DMS153 (cell line): ENCODE results near the gene FOXJ3.

Source experiments
- DNase-seq: peaks from one replicate; lab custom pipeline; 2025; lab: John Stamatoyannopoulos, UW

FOXJ3 gene

GRCh38 chr1:42167611-42168390 is 167.2 kb downstream of the FOXJ3 start:
- DNase-seq, result no peak

- DNase-seq, result peak; percentile 98
Observed at GRCh38 chr1:42165511-42166210, 169.4 kb downstream of the FOXJ3 start.

- DNase-seq, result no peak
Observed at GRCh38 chr1:42164551-42165420, 170.2 kb downstream of the FOXJ3 start, which contains the start of gene GUCA2A. Gene GUCA2A, minus strand, starts transcription at chr1:42164745. Its CDS starts 33 bp downstream, at chr1:42164712.

DNA sequence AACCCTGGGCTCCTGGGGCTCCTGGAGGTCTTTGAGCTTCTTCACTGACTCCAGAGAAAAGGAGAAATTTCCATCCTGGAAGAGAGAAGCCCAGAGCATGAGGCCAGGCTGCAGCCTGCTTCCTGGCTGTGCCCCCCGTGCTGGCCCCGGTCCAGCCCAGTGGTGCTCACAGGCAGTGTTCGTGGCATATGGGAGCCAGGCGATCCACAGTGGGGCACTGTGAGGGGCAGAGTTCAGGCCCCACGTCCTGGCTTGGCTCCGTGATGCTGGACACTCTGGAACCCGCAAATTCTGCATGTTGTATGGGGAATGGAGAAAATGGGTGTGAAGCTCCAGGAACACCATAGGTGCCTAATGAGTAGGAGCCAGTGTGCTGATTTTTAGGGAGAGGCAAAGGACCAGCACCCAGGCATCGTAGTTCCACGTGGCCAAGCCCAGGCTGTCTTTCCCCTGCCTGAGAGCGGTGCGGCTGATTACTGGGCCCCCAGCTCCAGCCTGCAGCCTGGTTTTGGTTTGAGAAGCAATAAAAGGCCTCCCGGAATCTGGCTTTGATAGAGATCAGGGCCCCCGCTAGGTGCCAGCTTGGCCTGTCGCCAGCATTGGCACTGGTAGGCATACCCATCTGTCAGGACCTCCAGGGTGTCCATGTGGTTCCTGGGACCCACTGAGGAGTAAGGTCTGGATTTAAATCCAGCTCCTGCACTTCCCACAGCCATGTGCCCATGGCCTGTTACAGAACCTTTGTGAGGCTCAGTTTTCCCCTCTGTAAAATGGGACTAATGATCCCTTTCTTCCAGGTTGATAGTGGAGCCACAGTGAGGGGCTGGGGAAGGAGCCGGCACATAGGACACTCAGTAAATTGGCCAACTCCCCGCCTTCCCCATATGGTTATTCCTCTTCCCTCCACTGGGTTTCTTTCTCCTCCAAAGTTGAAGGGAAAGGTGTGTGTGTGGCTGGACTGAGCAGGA is 171.2 kb downstream of the FOXJ3 start:
- no peak for DNase-seq

DNA sequence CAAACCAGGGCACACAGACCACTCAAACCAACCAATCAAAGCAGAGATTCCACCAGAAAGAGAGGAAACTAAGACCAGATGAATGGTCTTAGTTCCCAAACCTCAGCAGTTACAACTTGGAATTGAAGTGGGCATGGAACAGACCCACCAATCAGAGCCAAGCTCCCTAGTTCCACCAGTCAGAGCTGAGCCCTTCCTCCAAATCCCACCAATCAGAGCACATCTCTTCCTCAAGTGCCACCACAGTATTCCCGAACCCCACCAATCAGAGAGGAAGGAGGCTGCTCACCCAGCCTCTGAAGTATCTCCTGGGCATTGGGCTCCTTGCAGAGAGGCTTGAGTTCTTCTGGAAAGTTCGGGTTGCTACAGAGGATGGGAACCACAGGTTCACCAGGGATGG is 171.9 kb downstream of the FOXJ3 start:
- no peak for DNase-seq

- no peak for DNase-seq
Observed at GRCh38 chr1:42162181-42162580, 172.9 kb downstream of the FOXJ3 start.

DNA sequence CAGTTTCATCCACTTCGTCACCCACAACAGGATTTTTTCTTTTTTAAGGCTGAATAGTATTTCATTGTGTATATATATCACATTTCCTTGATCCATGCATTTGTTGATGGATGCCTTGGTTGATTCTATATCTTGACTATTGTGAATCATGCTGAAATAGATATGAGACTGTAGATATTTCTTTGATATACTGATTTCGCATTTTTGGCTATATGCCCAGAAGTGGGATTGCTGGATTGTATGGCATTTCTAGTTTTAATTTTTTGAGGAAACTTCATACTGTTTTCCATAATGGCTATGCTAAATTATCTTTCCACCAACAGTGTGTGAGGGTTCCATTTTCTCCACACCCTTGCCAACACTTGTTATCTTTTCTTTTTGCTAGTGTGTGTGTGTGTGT is 176.8 kb downstream of the FOXJ3 start:
- no peak for DNase-seq

DNA sequence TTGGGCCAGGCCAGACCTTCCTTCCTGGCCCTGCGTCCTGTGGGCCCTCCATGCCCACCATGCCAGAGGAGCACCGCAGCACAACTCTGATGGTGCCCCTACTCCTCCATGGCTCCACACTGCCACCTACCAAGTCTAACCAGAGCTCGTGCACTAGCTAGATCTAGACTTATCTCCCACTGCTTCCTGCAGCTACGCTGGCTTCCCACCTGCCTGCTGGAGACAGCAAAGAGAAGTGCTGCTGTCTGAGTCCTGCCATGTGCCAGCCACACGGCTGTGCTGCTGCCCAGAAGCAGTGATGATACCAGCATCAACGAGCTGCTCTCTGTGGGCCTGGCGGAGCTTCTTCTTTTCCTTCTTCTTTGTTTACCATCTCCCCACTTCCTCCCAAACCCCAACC is 177.4 kb downstream of the FOXJ3 start:
- peak; percentile 63 for DNase-seq

DNA sequence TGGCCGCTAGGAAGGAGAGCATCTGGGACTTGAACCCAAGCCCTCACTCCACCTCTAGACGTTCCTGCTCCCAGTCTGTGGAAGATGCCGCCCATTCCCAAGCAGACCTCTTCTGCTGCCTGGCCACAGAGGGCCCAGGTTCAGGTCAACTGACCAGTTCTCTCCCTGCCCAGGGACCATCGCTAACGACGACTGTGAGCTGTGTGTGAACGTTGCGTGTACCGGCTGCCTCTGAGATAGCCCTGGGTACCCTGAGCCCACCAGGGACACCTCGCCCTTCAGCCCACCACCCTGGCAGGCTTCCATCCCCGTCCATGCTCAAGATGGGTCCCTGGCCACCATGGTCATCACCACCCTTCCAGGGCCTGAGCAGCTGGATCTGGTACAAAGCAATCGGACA is 179.7 kb downstream of the FOXJ3 start:
- DNase-seq, result no peak

DNA sequence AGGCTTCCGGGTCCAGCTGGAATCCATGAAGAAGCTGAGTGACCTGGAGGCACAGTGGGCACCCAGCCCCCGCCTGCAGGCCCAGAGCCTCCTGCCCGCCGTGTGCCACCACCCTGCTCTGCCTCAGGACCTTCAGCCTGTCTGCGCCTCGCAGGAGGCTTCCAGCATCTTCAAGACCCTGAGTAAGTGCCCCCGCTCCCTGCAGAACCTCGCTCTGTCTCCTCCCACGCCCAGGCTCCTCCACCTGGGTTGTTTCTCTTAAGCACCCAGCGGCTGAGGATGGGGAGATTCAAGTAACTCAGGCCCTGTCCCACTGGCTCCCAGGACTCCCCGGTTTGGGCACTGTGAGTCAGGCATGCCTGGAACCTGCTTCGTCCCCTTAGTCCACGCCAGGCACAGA is 180.3 kb downstream of the FOXJ3 start:
- no peak for DNase-seq

GRCh38 chr1:42153624-42154023 is 181.4 kb downstream of the FOXJ3 start:
- DNase-seq, result no peak

DNA sequence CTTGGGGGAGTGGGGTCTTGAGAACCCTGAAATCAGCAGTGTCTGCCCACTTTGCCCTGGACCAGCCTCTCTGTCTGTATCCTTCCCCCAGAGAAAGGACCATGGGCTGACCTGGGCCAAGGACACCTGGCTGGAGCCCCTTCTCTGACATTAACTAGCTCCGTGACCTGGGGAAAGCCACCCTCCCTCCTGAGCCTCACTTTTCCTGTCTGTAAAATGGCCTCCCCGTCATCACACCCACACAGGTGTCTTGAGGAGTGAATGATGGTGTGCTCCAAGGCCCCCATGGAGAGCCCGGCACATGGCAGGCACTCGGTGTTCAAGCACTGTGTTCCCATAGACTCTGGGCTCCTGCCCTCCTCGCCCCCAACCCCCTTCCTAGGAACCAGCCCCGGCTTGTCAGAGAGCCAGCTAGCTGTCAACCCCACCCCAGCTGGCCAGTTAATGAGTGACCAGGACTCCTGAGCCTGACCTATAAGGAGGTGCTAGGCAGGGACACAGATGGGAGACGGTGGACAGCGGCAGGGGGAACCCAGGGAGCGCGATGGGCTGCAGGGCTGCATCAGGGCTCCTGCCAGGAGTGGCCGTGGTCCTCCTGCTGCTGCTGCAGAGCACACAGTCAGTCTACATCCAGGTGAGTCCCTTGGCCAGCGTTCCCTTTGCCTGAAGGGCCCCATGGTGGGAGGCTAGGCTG is 182.0 kb downstream of the FOXJ3 start, which contains the start of gene GUCA2B:
GUCA2B (plus strand) TSS at position 504 of the 694 bp plus-strand sequence; CDS start at position 545, 41 bp downstream.
- DNase-seq, result no peak

DNA sequence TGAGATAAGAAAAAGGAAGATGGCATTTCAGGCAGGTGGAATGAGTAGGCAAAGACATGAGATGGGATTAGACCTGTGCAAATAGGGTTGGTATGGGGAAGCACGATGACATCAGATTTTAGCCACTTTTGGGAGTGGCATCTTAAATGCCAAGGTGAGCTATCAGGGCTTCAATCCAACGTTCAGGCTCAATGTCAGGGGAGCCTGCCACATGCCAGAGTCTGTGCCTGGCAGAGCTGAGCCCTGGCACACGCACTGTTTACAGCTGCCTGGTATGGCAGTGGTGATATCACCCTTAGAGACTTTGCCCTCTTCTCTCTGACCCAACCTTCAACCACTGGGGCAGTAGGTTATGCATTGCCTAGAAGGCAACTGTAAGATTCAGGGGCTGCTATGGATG is 182.9 kb downstream of the FOXJ3 start:
- DNase-seq, result no peak

DNA sequence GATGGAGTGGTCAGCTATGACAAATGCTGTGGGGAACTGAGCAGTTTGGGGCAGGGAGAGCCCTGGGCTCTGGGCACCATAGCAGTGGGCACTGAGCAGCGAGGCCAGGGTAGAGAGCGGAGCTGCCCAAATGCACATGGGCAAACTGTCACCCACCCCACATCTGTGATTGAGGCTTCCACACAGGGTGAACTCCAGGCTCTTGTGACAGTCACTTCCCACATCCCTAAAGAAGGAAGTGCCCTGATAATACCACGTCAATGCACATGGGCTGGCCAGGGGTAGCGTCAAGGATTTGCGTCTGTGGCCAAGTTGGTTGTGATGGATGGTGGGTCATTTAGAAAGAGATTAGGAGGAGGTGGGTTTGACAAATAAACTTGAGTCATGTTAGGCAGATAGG is 184.4 kb downstream of the FOXJ3 start:
- no peak for DNase-seq

GRCh38 chr1:42148166-42148565 is 186.9 kb downstream of the FOXJ3 start:
- no peak for DNase-seq

DNA sequence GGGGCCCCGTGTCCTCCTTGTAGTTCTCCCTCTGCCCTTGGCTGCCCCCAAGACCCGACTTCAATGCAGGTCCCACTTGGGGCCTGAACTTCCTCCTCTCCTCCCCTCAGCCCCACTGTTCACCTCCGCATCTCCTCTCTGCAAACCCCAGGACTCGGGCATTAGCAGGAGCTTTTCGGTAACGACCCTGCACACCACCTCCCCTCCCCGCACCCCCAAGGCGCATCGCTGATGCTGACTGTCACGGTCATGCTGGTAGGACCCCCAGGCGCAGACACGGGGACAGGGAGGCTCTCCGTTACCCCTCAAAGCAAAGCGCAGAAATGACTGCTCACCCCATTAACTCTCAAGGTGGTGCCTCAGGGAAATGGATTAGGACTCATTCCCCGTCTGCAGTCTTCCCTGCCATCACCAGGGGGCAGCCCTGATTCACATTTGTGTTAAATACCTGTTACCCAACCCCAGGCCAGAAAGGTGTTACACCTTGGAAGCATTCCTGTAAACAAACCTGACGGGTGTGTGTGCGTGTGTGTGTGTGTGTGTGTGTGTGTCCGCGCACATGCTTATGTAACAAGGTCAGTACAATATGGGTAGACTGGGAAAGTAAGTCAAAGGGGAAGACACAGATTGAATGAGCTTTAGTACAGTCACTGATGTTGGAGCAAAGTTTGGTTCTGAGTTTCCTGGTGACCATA is 188.3 kb downstream of the FOXJ3 start:
- DNase-seq, result peak; percentile 90

DNA sequence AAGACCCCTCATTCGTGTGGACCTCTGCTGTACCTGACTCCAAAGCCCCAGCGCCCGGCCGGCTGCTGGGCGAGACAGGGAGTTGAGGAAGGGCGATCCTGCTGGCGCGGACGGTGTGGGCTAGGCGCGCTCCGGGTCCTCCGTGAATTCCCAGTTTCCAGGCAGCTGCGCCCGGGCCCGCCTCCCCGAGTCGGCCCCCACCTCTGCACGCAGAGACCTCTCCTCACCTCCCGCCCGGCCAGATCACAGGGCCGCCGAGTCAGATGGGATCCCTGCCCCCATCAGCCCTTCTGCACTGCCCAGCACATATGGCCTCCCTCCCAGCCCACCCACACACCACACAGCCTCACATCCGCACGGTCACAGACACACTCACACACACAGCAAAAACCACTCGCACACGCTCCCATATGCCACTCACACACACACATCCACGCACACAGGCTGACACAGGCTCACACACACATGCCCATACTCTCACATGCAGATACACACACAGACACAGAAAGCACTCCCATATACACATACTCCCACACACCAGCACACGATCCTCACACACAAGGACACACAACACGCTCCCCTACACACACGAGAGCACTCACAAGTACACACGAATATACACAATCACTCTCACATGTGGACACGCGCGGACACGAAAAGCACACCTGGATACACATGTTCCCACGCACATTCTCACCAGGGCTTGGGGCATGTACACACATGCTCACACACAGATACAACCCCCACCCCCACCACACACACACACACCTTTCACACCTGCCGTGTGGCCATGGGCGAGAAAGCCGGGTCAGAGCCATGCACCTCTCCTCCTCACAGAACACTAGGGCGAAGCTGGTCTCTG is 189.0 kb downstream of the FOXJ3 start:
- no peak for DNase-seq

- no peak for DNase-seq
Observed at GRCh38 chr1:42145389-42145716, 189.7 kb downstream of the FOXJ3 start.
